Measurements from ENCODE around the gene COL16A1. TPM values are rescaled to one million over a fixed set of nuclear protein-coding genes. Genes with fewer than 3 reads are reported as not detected.

COL16A1 gene
- total and polyA plus RNA-seq, 2 of the 4 experiments (the other 2 are of a cell fraction), result 34.2 to 62.8 TPM

DNA sequence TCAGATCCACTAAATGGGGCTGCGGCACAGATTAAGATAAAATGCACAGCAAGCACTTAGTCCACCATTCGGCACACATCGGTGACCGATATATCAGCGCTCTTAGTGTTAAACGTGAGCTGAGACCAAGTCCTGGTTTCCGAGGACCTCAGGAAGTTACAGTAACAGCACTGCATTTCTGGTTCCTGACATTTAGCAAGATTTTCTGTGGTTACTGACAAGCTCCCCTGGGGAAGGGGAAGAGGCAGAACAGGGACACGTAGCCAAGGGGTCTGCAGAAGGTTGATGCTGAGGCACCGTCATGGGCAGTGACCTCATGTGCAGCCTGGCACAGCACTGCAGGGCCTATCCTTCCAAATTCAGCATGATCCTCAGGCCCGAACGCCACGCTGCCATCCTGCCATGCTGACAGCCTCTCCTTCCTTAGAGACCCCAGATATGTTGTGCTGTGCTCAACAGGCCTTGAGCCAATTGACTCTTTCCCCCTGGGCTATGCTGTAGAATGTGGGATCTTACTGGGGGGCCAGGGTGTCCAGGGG is 45.8 kb downstream of the COL16A1 start:
- ChIA-PET CTCF (no interaction called here), POLR2A (ENCODE audit: unreplicated experiment) (no interaction called here)
- no peak overlapping the region for H3K4me2 ChIP-seq (ENCODE audit: low read depth, low read length)

More for the DNA sequence above, 45.8 kb downstream of the COL16A1 start:
- H3K9ac ChIP-seq (ENCODE audit: low read depth, low read length), result no peak overlapping the region
- H3K56ac ChIP-seq (ENCODE audit: extremely low read depth, insufficient read depth, low read length), result no peak overlapping the region
- H3K27ac ChIP-seq (ENCODE audit: insufficient read depth, low read length), result no peak overlapping the region
- dilution Hi-C loops (cut with HindIII; ENCODE audit: low sequenced_read_pairs, unreplicated experiment), result no loop called here
- intact Hi-C loops (cut with micrococcal nuclease), result no loop called here
- ATAC-seq (ENCODE audit: low read depth) (no peak), DNase-seq (no peak)
- H3K4ac ChIP-seq (ENCODE audit: low read depth, low read length), result no peak overlapping the region
- WGBS, 2 experiments (ENCODE audit: extremely low coverage in 2 of 2, insufficient read length in 1 of 2), result 89% methylated on average over 7 of the region's 12 CpGs; no CpG with 5 or more reads in 1 of the 2 experiments
- no peak overlapping the region for H2BK120ac ChIP-seq (ENCODE audit: low read depth, low read length)
- H3K79me1 ChIP-seq (ENCODE audit: low read depth in 1 of 2, low read length in 2 of 2), result no peaks in the 10 kb centered on the region; a peak in 1 of 4 replicates
- H4K20me1 ChIP-seq (ENCODE audit: insufficient read depth, low read length), result no peaks in the 10 kb centered on the region
- H3K36me3 ChIP-seq (ENCODE audit: control insufficient read depth, insufficient read depth, low read length), result peaks cover 85% of the 10 kb centered on the region
- H3K4me1 ChIP-seq (ENCODE audit: control insufficient read depth, insufficient read depth, low read length), result no peaks in the 10 kb centered on the region
- no peak overlapping the region for H4K5ac ChIP-seq (ENCODE audit: low read depth, low read length)
- no peaks in the 10 kb centered on the region for H3K9me1 ChIP-seq (ENCODE audit: insufficient read depth, low read length)
- no peak overlapping the region for H2AFZ ChIP-seq (replicated peaks; ENCODE audit: low read length, poor library complexity)
- H3K18ac ChIP-seq (ENCODE audit: low read depth, low read length), result no peak overlapping the region
- no peak overlapping the region for H2AK9ac ChIP-seq (replicated peaks; ENCODE audit: low read depth, low read length, poor library complexity)
- H4K91ac ChIP-seq (ENCODE audit: insufficient read depth, low read depth, low read length), result no peak overlapping the region
- no peak overlapping the region for H3K23ac ChIP-seq (ENCODE audit: low read depth, low read length)
- no peak overlapping the region for H3K14ac ChIP-seq (replicated peaks; ENCODE audit: low read depth, low read length)
- H3K4me3 ChIP-seq (ENCODE audit: insufficient read depth, low read depth, low read length), result no peak overlapping the region
- no TSS peak for BruUV-seq (replicated peaks)
- H3K27me3 ChIP-seq (ENCODE audit: control insufficient read depth, insufficient read depth, low read length), result no peaks in the 10 kb centered on the region
- in situ Hi-C loops (cut with MboI; ENCODE audit: low sequenced_read_pairs), result no loop called here
- no peaks in the 10 kb centered on the region for H3K9me3 ChIP-seq (ENCODE audit: control insufficient read depth, insufficient read depth, low read length)
- H2BK20ac ChIP-seq (ENCODE audit: low read depth, low read length), result no peak overlapping the region
- no peak overlapping the region for H2BK15ac ChIP-seq (ENCODE audit: low read depth, low read length)
- TF ChIP-seq SMC3 (IDR thresholded peaks at IDR 0.05; ENCODE audit: low read depth, low read length) (no peak), USF2 (IDR thresholded peaks at IDR 0.05; ENCODE audit: low read depth, low read length) (no peak), MXI1 (IDR thresholded peaks at IDR 0.05; ENCODE audit: borderline replicate concordance, low read depth, low read length) (no peak), BHLHE40 (IDR thresholded peaks at IDR 0.05; ENCODE audit: low read depth, low read length) (no peak), RAD21 (IDR thresholded peaks at IDR 0.05; ENCODE audit: low read length) (no peak), MAZ (IDR thresholded peaks at IDR 0.05; ENCODE audit: borderline replicate concordance, low read depth, low read length) (no peak)
- H2AK5ac ChIP-seq (ENCODE audit: low read depth, low read length), result no peak overlapping the region
- H2BK5ac ChIP-seq (ENCODE audit: low read depth, low read length, poor library complexity, severe bottlenecking), result no peak overlapping the region
- H4K8ac ChIP-seq (ENCODE audit: low read depth in 2 of 2, low read length in 2 of 2), result no peak overlapping the region

All from IMR-90 (cell line).